Upper lobe of left lung (tissue), 6 donors: ENCODE measurements around the gene HSD3B2. TPM values are rescaled to one million over a fixed set of nuclear protein-coding genes. Genes with fewer than 3 reads are reported as not detected.

Experiments
- ATAC-seq, 2 donors: fragments of 200-7000 bp; cut with Tn5 transposase; one replicate each; pipeline ENCODE4 v1.9.1; 2022; ENCODE audit warnings: mild to moderate bottlenecking in 2 of 2, moderate library complexity in 2 of 2; ENCODE audit not compliant: low FRiP score in 2 of 2
- DNase-seq, 2 donors: peaks; one replicate each; pipeline ENCODE4 v3.0.0-alpha.2; 2019 to 2020
- H3K27ac ChIP-seq, 4 donors: fragments of 200-600 bp; sonication (generic); one replicate each; pipeline ENCODE4 v1.5.1; 2016 to 2019
- H3K27me3 ChIP-seq, 4 donors: fragments of 200-600 bp; sonication (generic); one replicate each; pipeline ENCODE4 v1.5.1; 2017 to 2019
- H3K36me3 ChIP-seq, 4 donors: fragments of 200-600 bp; sonication (generic); one replicate each; pipeline ENCODE4 v1.5.1; 2016 to 2019
- H3K4me1 ChIP-seq, 4 donors: fragments of 200-600 bp; sonication (generic); one replicate each; pipeline ENCODE4 v1.5.1; 2018 to 2019
- H3K4me3 ChIP-seq, 4 donors: fragments of 200-600 bp; sonication (generic); one replicate each; pipeline ENCODE4 v1.5.1; 2017 to 2019; ENCODE audit warnings: mild to moderate bottlenecking in 2 of 4, moderate library complexity in 1 of 4
- H3K9me3 ChIP-seq, 4 donors: fragments of 200-600 bp; sonication (generic); one replicate each; pipeline ENCODE4 v1.5.1; 2018 to 2019
- EP300 ChIP-seq, 4 donors: sonication (generic); formaldehyde crosslinking; IDR thresholded peaks; one replicate each; pipeline ENCODE4 v1.5.1; 2017; ENCODE audit warnings: antibody characterized with exemption in 4 of 4, control low read depth in 2 of 4
- POLR2A ChIP-seq, 4 donors: fragments of 450-650 bp; IDR thresholded peaks; one replicate each; pipeline ENCODE4 v1.5.1; 2016 to 2017; ENCODE audit warnings: antibody characterized with exemption in 4 of 4, mild to moderate bottlenecking in 2 of 4
- POLR2AphosphoS5 ChIP-seq, 2 donors: sonication (generic); formaldehyde crosslinking; IDR thresholded peaks; one replicate each; pipeline ENCODE4 v1.5.1; 2017; ENCODE audit warnings: antibody characterized with exemption in 2 of 2
- WGBS, 2 donors: methylation state at CpG; one replicate each; pipeline ENCODE4 v1.1.5; 2017 to 2018; 5-methylcytosine and 5-hydroxymethylcytosine counted together
- total RNA-seq, 6 donors: library from RNA; depleted of rRNA in 4 of 6; stranded (reverse); fragments of >200 nt in 4 of 6; gene quantifications; one replicate each; pipeline versions ENCODE4 v1.1.0 to v1.2.1, GENCODE V29; 2016 to 2021
- TF ChIP-seq, protein P1 (sequence below), 6 experiments: fragments of 450-650 bp in 4 of 6; fragments of 200-600 bp in 2 of 6; sonication (generic) in 2 of 6; IDR thresholded peaks; one replicate each; pipeline ENCODE4 v1.5.1; 2016 to 2019; ENCODE audit warnings: antibody characterized with exemption in 6 of 6
- donor health status: DM: no; HTN: no; CAD: no; lungs with moderate emphysema.
- donor health status: DM: no; HTN: yes; CAD: no; lungs with severe emphysema.

The HSD3B2 gene
- total RNA-seq, 6 donors from 2014 or later, result 2.1 TPM; not detected in 4

DNA sequence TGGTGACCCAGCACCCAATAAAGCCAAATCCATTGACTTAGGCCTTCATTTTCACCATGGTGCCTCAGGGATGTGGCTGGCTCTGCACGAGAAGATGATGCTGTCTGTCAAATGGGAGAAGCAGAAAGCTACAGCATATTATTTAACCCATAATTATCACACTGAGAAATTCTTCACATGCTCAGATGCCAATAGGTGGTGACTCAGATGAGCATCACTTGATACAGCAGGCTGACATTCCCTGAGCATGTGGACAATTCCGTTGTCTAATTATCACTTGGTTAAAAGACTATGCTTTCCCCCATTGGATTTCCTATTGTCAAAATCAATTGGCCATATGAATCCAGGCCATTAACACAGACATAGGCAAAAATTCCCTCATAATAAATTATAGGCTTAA lies 48.0 kb downstream of the HSD3B2 start:
- Histone ChIP-seq H3K36me3 (no peaks in the 10 kb centered on the region), H3K9me3 (no peaks in the 10 kb centered on the region), H3K4me1 (peaks cover 0 to 4% (median 0%) of the 10 kb centered on the region in 4 donors), H3K27ac (no peak overlapping the region), H3K4me3 (no peak overlapping the region), H3K27me3 (no peaks in the 10 kb centered on the region)
- 84 to 87% methylated on average over 2 of the region's 2 CpGs for WGBS, 2 donors
- ATAC-seq (no peak), DNase-seq (no peak)
- TF ChIP-seq POLR2AphosphoS5 (IDR thresholded peaks at IDR 0.05) (no peak), EP300 (IDR thresholded peaks at IDR 0.05) (no peak), POLR2A (IDR thresholded peaks at IDR 0.05) (no peak)
- TF ChIP-seq, protein P1, sequence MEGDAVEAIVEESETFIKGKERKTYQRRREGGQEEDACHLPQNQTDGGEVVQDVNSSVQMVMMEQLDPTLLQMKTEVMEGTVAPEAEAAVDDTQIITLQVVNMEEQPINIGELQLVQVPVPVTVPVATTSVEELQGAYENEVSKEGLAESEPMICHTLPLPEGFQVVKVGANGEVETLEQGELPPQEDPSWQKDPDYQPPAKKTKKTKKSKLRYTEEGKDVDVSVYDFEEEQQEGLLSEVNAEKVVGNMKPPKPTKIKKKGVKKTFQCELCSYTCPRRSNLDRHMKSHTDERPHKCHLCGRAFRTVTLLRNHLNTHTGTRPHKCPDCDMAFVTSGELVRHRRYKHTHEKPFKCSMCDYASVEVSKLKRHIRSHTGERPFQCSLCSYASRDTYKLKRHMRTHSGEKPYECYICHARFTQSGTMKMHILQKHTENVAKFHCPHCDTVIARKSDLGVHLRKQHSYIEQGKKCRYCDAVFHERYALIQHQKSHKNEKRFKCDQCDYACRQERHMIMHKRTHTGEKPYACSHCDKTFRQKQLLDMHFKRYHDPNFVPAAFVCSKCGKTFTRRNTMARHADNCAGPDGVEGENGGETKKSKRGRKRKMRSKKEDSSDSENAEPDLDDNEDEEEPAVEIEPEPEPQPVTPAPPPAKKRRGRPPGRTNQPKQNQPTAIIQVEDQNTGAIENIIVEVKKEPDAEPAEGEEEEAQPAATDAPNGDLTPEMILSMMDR (IDR thresholded peaks at IDR 0.05), result no peak

DNA sequence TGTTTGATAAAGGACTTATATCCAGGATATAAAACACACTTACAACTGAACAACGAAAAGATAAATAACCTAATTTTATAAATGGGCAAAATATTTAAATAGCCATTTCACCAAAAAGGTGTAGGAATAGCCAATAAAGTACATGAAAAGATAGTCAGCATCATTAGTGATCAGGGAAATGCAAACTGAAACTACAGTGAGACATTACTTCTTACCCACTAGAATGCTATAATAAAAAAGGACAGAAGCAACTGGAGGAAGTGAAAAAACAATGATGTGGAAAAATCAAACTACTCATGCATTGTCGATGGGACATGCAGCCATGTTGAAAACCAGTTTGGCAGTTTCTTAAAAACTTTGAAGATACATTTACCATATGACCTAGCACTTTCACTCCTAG lies 48.6 kb downstream of the HSD3B2 start:
- Histone ChIP-seq H3K36me3 (no peaks in the 10 kb centered on the region), H3K27me3 (no peaks in the 10 kb centered on the region), H3K27ac (no peak overlapping the region), H3K9me3 (no peaks in the 10 kb centered on the region), H3K4me1 (peaks cover 0 to 4% (median 0%) of the 10 kb centered on the region in 4 donors), H3K4me3 (no peak overlapping the region)
- no peak for DNase-seq
- ATAC-seq, result no peak
- 81 to 85% methylated on average over 2 of the region's 2 CpGs for WGBS, 2 donors
- TF ChIP-seq POLR2AphosphoS5 (IDR thresholded peaks at IDR 0.05) (no peak), POLR2A (IDR thresholded peaks at IDR 0.05) (no peak), EP300 (IDR thresholded peaks at IDR 0.05) (no peak)
- TF ChIP-seq, protein P1 (IDR thresholded peaks at IDR 0.05), result no peak

DNA sequence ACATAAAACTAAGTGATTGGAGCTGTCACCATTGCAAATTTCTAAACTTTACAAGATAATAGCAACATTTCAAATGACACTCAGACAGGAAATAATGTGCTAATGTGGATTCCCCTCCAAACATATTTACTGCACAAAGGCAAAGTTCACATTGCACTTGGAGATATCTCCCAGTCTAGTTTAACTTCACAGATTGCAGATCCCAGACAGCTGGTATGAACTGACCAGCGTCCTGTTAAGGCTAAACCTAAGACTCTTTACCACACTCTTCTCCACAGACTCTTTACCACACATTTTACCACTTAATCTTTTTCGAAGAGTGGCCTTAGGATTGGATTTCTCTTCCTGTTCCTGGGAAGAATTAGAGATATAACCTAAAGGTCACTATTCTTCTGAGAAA lies 51.5 kb downstream of the HSD3B2 start:
- TF ChIP-seq, protein P1 (IDR thresholded peaks at IDR 0.05), result no peak
- no peak for TF ChIP-seq EP300 (IDR thresholded peaks at IDR 0.05)
- ATAC-seq, result no peak
- H3K27me3 ChIP-seq, result no peaks in the 10 kb centered on the region
- DNase-seq, result no peak
- 43 to 59% methylated on average over 2 of the region's 2 CpGs for WGBS, 2 donors
- no peaks in the 10 kb centered on the region for H3K36me3 ChIP-seq
- H3K9me3 ChIP-seq, result no peaks in the 10 kb centered on the region
- H3K4me3 ChIP-seq, result no peak overlapping the region
- H3K4me1 ChIP-seq, result peaks cover 0 to 4% (median 0%) of the 10 kb centered on the region in 4 donors
- no peak overlapping the region for H3K27ac ChIP-seq

DNA sequence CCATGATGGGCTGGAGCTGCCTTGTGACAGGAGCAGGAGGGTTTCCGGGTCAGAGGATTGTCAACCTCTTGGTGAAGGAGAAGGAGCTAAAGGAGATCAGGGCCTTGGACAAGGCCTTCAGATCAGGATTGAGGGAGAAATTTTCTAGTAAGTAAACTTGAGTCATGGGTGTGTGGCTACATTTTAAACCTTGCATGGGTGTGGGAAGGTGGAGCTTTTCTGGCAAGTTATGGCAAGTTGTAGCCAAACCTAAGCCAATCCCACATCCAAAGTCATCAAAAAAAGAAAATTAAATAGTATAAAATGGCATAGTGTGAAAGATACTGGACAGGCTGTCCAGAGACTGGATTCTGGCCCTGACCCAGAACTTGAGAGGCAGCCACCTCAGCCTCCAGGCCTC lies 52.3 kb downstream of the HSD3B2 start:
- TF ChIP-seq EP300 (IDR thresholded peaks at IDR 0.05) (no peak), POLR2A (IDR thresholded peaks at IDR 0.05) (no peak), POLR2AphosphoS5 (IDR thresholded peaks at IDR 0.05) (no peak)
- TF ChIP-seq, protein P1 (IDR thresholded peaks at IDR 0.05), result no peak
- Histone ChIP-seq H3K27me3 (no peaks in the 10 kb centered on the region), H3K4me1 (peaks cover 0 to 4% (median 0%) of the 10 kb centered on the region in 4 donors), H3K9me3 (no peaks in the 10 kb centered on the region), H3K36me3 (no peaks in the 10 kb centered on the region), H3K27ac (no peak overlapping the region), H3K4me3 (no peak overlapping the region)
- no peak for DNase-seq
- no peak for ATAC-seq
- WGBS, 2 donors, result 85 to 92% methylated on average over 1 of the region's 1 CpG

DNA sequence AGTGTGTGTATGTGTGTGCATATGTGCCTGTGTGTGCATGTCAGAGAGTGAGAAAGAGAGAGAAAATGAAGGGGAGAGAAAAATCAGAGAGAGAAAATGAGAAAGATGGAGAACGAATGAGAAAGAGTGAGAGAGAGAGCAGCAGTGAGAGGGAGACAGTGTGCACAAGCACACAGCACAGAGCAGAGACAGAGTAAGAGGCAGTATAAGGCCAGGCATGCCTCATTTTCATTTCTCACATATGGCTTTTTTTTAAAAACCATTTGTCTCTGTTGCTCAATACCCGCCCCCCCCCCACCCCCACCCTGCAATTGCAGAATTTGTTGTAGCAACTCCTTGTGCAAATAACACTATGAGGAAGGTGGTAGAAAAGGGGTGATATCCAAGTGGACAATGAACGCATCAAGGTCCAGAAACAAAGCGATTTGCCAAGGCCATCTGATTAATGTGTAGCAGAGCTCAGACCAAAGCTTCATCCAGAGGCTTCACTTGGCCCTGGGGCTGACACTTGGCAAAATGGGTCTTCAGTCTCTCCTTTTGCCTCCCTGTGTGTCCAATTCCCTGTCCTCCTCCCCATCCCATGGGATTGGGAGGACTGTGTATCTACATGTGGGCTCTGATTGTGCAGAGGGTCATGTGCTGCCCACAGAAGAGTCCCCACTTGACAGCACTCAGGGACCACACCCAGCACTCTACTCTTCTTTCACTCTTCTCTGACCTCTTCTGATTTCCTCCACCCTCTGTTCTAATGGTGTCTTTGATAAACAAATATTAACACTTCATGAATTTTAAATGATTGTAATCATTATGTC lies 53.1 kb downstream of the HSD3B2 start:
- no peak overlapping the region for H3K4me3 ChIP-seq
- H3K27me3 ChIP-seq, result no peaks in the 10 kb centered on the region
- 18 to 38% methylated on average over 3 to 4 of the region's 4 CpGs for WGBS, 2 donors
- ATAC-seq (peak in 1 of 2 donors; percentile 45), DNase-seq (no peak)
- no peaks in the 10 kb centered on the region for H3K9me3 ChIP-seq
- peaks cover 0 to 4% (median 0%) of the 10 kb centered on the region in 4 donors for H3K4me1 ChIP-seq
- H3K36me3 ChIP-seq, result no peaks in the 10 kb centered on the region
- H3K27ac ChIP-seq, result no peak overlapping the region
- TF ChIP-seq POLR2A (IDR thresholded peaks at IDR 0.05) (no peak), EP300 (IDR thresholded peaks at IDR 0.05) (no peak), POLR2AphosphoS5 (IDR thresholded peaks at IDR 0.05) (no peak)
- TF ChIP-seq, protein P1 (IDR thresholded peaks at IDR 0.05), result no peak
